GM21528 (cell line): ENCODE results near the gene ABL1.

Experiments used
- ATAC-seq: cut with Tn5 transposase; IDR thresholded peaks from one replicate; pipeline ENCODE4 v1.9.1; 2021; ENCODE audit warnings: mild to moderate bottlenecking, moderate library complexity; ENCODE audit not compliant: unreplicated experiment, low FRiP score

Gene ABL1

DNA sequence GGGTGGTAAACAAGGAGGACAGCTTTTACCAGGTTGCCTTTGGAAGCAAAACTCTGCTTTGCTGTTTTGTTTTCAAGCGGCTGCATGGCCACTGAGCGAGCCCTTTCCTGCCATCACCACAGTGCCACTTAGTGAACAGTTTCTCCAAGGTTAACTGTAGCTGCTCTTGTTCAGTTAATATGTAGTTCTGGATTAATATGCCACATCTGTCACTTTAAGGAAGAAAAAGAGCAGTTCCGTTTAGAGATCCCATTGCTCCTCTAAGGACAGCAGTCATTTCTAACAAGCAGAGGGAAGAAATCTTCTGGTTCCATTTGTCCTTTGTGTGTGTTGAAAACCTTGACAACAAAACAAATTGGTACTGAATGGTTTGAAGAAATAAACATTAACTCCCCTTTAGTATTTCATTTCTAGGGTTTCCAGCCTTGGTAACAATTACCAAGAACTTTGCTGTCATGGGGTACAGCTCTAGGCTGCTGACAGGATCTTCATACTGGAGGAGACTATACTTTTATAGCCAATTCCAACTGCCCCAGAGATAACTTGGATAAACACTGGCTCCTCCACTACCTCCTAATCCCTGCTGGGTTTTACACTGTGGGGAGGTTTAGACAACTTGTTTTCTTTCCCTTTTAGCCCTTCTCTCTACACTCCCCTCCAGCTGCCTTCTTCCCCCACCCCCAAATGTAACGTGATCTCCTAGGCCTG is 10.3 kb upstream of the ABL1 start:
- ATAC-seq: no peak

DNA sequence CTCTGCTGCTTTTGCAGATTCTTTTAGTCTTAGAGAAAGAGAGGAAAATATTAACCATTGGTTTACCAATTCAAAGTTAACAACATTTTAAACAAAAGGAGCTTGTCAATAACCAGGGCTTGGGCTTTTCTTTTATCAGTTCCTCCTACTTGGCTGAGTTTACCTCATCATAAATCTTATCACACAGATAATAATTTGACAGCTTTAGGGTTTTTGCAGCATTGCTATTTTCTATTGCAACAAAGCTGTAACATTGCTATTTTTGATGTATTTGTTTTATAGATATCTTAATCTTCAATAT is 9.8 kb upstream of the ABL1 start:
- ATAC-seq: no peak

DNA sequence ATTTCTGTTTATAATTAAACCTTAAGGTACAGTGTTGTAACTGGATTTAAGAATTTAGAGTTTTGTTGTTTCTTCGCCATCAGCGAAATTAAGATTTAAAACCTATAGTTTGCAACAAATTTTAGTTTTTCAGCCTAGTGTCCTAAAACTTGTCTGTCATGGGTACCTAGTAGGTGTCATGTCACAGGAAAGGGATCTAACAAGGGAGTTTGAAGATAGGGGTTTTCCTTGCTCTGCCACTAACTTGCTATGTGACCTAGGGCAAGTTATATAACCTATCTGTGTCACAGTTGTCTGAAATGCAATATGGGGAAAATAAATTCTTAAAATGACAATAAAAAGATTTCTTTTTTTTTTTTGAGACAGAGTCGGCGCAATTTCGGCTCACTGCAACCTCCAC is 9.2 kb upstream of the ABL1 start:
- ATAC-seq: no peak

DNA sequence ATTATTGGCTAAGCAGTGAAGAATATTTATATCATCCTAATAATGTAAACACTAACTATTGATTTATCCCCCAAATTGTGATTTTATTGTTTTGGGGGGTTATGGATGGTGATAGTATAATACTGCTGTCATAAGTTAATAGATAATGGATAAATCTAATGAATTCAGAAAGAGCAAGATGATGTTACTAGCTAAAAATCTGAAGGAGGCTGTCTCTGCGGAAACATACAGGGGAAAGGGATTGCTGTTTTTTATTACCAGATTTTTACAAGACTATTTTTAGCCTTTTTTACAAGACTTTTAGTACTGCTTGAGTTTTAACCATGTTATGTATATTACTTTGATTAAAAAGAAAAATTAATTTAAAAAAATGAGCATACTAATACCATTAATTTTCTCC is 5.3 kb upstream of the ABL1 start:
- no peak for ATAC-seq

DNA sequence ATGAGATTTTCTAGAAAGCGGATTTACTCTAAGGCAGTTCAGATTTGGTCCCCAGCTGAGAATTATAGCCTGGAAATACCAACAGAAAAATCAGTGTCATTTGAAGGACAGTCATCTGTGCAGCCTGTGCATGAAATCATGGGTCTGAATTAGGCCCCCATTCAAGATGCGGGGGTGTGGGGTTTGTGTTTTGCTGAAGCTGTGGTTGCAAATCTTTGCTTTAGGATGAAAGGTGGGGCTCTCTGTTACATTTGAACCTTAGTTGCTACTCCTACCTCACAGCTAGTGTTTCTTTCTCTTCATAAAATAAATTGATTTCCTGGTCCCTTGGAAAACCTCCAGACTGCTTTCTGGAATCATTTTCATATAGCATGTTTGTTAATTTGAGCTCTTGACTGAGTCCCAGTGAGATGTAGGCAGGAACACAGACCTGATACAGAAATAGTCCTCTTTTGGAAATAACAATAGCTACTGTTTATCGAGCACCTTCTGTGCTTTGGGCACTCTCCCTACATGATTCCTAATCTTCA is 4.8 kb upstream of the ABL1 start:
- no peak for ATAC-seq

DNA sequence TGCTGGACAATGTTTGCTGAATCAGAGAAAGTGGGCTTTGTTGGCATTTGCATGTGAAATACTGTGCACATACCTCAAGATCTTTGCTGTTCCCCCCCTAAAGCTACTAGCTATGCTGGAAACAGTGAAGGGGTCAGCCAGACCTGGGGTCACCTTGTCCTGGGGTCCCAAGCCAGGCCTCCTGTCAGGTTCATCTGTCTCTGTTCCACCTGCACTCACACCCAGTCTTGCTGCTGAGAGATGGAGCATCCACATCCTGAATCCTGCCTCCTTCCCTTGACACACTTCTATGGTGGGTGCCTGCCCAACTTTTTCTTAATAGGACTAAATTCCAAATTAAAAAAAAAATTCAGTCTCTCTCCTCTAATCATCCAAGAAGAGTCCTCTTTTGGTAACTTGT is 4.0 kb upstream of the ABL1 start:
- no peak for ATAC-seq

DNA sequence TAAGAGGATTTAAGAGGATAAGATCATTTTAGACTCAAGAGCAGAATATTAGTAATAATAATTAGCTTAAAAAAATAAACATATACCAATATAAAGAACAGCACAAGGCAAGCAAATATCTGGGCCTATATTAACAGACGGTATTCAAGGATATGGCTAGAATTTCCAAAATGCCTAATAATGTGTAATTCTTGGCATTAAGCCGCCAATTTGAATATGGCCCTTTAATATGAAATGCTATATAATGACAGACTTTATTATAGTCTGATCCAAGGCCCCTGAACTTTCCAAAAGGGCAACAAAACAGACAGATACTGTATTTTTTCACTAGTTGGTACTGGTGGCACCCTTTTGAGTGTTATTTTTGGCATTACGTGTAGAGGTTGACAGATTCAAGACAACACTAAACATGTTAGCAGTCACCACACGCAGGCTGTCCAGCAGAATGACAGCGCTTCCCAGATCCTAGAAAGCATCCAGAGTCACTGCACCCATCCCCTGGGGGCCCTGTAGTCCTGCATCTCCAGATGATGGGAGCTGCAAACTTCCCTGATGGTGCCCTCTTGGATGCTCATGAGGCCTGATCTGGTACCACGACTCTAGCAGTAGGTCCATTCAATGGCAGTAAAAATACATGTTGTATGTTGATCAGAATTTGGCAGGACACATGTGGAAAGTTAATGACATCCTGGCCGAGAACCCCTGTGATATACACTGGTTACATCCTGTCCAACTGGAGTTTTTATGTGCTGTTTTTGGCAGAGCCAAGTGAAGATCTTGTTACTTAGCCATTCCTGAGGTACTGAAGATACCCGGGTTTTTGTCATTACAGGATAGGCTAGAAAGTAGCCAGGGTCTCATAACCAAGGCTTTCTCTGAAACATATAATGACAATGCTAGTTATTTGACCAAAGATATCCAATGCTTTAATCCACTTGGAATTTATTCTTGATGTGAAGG is 1.7 kb upstream of the ABL1 start:
- ATAC-seq: no peak

DNA sequence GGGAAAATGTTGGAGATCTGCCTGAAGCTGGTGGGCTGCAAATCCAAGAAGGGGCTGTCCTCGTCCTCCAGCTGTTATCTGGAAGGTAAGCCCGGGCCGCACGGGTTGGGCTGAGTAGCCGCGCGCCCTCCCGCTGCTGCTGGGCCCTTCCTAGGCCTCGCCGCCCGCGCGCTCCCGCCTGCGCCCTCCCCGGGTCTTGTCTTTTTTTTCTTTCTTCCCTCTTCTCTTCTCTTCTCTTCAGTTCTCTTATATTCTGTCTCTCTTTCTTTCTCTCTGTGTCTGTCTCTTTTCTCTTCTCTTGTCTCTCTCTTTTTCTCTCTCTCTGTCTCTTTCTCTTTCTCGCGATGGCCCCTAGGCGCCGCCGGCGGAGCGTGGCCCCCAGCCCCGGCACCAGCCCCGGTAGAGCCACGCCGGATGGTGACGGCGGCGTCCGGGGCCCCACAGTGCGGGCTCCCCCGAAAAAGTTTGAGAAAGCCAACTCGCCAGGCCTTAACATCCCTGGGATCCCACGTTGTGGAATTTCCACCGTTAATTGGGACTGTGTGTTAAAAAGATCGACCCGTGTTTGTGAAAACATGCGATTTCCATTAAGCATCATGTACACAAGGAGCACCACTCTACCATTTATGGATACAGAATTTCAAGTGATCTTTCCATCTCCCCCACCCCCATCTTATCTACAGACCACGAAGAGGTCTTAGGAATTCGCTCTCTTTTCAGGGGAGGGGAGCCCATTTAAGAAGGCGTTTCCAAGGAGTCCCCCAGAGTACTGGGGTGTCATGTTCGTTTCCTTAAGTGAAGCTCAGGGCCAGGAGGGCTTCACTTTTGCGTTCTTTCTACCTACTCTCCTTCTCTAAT is 616 bp downstream of the ABL1 start:
- peak; percentile 38 for ATAC-seq

DNA sequence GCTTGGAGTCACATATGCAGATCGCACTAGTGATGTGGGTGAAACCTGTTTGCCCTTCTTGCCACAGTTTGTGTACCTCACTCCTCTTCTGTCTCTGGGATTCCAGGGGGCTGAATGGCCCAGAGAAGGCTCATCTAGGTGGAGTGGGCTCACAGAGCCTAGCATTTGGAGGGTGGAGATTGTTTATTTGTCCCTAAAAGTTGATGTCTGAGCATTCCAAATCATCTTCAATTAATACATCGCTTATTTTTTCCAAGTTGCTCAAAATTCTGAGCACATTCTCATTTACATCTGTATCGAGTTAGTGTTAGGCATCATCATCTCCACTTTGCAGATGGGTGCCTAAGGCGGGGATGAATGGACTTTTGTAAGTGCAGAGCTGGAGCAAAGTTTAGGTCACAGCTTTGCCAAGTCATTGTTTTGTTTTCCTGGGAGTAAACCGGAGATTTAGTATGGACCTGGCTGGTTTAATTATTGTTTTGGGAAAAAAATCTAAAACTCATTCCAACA is 2.0 kb downstream of the ABL1 start:
- ATAC-seq: no peak

DNA sequence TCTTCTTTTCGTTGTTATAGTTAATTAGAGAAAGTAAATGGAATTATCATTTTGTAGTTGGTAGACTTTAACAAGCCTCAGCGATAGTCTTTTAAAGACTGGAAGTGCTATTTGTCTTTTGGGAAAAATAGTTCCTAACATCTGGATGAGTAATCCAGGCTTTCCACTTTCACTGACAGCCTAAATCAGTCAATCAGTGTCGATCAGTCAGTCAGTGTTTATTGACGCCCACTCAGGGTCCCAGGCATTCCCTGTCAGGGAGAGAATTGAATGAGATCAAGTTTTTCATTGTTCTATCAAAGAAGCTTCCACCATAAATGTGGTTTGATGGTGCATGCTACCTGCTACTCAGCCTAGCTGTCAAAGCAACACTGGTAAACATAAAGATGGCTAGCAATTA is 2.6 kb downstream of the ABL1 start:
- ATAC-seq: no peak

DNA sequence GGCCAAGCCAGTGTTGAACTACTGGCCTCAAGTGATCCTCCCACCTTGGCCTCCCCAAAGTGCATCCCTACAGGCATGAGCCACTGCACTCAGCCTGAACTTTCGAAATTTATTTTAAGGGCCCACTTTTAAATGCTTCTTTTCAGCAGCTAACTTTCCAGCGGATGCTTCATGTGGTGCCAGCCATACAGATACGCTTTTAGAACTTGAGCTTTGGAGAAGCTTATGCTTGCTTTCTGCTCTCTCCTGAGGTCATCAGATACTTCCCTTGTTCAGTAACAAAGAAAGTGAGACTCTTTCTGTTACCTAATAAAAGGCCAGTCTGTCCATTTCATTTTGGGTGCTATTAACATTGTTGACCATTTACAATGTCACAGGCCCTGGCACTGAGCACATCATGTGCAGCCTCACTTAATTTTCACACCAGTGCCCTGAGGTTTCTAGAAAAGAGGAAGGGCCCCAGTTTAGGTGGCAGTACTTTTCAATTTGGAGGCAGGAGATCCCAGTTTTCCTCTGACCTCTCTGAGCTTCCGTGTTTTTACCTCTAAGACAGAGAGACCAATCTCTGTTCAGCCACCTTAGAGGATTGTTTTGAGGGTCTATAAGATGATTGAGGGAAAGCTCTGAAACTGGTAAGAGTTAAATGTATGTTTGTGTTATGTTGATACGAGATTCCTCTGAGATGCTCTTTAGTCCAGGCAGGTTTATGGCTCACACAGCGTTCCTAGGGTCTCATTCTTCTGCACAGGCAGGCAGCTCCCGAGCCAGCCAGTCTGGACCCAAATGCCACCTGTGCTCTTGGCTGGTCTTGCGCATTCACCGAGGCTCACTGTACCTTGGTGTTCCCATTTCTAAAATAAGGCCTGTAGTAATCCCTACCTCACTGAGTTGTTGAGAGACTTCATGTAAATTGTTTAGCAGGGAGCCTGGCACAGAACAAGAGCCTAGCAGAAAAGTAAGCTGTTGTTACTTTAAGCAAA is 4.4 kb downstream of the ABL1 start:
- ATAC-seq: no peak

DNA sequence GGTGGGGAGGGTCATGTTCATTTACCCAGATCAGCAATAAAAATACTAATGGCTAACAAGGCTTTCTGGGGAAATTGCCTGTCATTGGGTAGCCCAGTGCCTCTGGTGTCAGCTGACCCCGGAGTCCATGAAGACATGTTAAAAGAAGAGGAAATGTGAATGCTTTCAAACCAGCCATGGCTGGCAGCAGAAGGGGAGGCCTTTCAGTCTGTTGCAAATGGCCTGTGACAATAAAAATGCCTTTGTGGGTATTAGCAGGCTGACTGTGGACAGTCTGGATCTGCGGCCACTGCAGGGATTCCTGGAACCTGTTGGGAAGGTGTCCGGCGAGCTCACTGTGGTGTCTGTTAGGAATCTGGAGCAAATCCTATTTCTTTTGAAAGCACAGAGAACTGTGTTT is 7.5 kb downstream of the ABL1 start:
- no peak for ATAC-seq

DNA sequence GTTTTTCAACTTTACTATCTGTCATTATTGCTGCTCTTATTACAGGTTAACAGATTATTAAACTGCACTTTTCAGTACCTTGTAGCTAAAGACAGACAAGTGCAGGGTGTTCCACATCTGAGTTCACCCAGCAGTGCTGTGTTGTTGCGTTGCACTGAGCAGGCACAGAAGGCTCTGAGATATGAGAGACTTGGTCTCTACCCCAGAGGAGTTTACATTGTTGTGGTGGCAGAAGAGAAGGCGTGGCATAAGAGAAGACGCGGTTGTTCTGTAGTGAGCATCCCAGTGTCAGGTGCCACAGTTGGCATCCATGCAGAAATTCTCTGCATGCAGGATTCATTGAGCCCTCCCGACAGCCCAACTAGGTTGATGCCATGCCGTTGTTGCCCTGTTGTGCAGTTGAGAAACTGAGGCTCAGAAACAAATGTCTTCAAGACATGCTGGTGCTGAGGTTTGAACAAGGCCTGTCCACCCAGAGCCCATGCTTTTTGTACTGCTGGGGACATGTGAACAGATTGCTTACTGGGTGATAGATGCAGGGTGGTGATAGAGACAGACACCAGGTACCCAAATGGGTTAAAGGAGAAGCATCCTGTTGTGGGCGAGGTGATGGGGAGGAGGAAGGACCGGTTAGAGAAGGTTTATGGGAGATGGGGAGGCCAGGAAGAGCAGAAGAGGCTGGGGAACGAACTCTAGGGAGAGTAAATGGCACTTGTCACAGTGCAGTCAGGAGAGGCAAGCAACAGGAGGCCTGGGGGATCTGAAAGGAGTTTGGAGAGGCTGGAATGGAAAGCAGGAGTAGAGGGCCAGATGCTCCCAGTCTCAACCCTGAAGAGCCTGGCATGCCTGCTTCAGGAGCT is 8.2 kb downstream of the ABL1 start:
- no peak for ATAC-seq

DNA sequence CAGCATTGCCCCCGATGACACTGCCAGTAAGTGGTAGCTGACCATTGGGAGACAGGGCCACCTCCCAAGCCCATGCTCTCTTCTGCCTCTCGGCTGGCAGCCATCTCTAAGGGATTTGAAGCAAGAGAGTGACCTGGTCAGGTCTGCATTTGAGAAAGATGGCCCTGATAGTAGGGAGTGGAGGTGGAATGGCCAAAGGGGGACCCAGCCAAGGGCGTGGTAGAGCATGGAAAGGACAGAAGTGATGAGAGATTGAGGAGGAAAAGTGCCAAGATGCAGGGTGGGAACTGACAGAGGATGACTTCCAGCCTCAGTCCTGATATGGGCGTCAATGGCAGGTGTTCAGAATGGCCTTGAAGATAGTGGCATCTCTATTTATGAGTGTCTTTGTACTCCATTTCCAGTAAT is 9.0 kb downstream of the ABL1 start:
- ATAC-seq: no peak

DNA sequence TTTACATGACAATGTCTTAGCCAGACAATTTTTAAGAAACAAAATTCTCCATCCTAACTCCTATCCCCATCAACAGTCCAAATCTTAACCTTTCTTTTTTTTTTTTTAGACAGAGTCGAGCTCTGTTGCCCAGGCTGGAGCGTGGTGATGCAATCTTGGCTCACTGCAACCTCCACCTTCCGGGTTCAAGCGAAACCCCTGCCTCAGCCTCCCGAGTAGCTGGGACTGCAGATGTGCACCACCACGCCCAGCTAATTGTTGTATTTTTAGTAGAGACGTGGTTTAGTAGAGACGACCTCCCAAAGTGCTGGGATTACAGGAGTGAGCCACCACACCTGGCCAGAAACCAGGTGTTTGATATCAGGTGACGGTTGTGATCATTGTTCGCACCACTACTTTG is 10.2 kb downstream of the ABL1 start:
- no peak for ATAC-seq

DNA sequence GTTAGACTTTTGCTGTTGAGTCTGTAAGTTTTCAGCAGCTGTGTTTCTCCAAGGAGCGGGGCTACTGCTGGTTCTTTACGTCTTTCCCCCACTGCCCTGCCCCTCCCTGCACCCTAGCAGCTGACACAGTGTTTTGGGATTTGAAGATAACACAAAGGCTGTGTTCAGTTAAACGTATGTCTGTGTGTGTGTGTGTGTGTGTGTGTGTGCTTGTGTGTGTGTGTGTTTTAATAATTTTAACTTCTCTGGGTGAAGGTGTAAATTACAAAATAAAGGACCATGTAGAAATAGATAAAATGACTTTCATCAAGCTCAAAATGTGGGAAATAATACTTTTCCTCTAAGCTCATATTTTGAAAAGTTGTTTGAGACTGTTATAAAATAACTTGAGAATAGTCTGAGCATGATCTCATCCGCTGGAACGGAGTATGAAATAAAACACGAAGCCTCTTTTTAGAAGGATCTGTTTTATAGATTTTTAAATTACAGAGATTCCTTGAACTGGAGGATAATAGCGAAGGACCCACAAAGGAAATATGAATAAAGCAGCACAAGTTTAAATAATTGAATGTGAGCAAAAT is 10.9 kb downstream of the ABL1 start:
- no peak for ATAC-seq

DNA sequence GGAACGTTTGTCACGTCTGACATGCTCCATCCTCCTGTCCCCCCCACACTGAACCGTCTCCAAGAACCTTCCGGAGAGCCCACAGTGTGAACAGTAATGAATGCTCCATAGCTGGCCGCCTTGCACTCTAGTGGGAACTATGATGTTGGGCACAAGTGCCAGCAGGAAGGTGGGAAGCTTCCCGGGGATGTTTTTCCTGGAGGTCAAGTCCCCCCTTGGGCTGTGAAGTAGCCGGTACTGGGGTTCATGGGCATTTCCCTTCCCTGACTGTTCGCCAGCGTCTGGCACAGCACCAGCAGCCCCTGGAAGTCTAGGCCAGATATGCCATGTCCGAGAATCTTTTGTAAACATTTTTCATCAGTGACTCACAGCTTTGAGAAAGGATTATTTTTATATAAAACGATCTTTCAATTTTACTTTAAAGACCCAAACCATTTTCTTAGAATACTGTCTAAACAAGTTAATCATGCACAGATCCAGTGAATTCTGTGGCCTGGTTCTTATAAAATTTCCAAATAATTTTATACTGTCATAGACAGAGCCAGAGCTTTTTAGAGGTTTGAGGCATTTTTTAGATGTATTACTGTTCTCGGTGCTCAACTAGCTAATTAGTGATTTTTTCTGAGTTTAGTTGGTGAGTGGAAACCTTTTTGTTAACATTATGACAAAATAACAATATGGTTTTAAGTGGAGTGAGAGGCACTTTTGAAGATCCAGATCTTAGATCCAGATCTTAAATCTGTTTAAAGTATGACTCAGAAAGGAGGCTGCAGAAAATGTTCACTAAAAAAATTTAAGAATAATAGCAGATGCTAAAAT is 11.6 kb downstream of the ABL1 start:
- ATAC-seq: no peak
